ENCODE data around the gene CTNNA1. TPM values are rescaled to one million over a fixed set of nuclear protein-coding genes. Genes with fewer than 3 reads are reported as not detected.
"Not testable (repeated sequence)": the region's sequence is repeated elsewhere in the genome, so short reads cannot be mapped to it uniquely, and the experiment has no call there.

The CTNNA1 gene
- total RNA-seq, 2 donors from 2014 or later, result 400 to 483 TPM

DNA sequence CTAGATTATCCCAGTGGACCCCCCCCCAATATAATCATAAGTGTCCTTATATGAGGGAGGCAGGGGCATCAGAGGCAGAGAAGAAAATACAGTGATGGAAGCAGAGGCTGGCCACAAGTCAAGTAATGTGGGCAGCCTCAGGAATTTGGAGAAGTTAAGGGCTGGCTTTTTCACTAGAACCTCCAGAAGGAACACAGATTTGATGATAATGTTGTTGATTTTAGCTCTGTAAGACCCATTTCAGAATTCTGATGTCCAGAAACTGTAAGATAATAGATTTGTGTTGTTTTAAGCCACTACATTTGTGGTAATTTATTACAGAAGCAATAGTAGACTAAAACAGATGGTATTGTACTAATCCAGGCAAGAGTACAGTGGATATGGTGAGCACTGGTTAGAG lies 158.2 kb downstream of the CTNNA1 start:
- Histone ChIP-seq H3K27ac (no peak overlapping the region), H3K27me3 (no peaks in the 10 kb centered on the region), H3K9ac (ENCODE audit: low read depth in 2 of 2, low read length in 2 of 2) (no peak overlapping the region), H3K36me3 (no peaks in the 10 kb centered on the region), H3K9me3 (no peaks in the 10 kb centered on the region), H3K4me3 (no peak overlapping the region), H3K4me1 (no peaks in the 10 kb centered on the region)
- no peak for DNase-seq
- TF ChIP-seq, protein P1, sequence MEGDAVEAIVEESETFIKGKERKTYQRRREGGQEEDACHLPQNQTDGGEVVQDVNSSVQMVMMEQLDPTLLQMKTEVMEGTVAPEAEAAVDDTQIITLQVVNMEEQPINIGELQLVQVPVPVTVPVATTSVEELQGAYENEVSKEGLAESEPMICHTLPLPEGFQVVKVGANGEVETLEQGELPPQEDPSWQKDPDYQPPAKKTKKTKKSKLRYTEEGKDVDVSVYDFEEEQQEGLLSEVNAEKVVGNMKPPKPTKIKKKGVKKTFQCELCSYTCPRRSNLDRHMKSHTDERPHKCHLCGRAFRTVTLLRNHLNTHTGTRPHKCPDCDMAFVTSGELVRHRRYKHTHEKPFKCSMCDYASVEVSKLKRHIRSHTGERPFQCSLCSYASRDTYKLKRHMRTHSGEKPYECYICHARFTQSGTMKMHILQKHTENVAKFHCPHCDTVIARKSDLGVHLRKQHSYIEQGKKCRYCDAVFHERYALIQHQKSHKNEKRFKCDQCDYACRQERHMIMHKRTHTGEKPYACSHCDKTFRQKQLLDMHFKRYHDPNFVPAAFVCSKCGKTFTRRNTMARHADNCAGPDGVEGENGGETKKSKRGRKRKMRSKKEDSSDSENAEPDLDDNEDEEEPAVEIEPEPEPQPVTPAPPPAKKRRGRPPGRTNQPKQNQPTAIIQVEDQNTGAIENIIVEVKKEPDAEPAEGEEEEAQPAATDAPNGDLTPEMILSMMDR (IDR thresholded peaks at IDR 0.05), result no peak
- intact Hi-C loops (cut with DNase I), result no loop called here

DNA sequence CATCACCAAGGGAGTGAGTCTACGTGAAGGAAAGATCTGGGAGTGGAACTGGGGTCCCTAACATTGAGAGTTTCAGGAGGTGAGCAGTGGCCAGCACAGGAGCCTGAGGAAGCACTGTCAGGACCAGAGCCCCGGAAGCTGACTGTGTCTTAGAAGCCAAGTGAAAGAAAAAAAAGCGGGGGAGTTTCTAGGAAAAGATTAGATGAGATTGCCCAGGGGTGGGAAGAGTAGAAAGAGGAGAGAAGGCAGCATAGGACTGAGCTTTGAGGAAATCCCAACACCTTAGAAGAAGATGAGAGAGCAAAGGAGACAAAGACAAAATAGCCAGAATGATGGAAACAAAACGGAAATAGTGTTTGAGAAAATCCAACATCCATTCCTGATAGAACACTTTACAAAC lies 158.9 kb downstream of the CTNNA1 start:
- no peak overlapping the region for H3K27ac ChIP-seq
- H3K4me1 ChIP-seq, result no peaks in the 10 kb centered on the region
- no peaks in the 10 kb centered on the region for H3K9me3 ChIP-seq
- H3K4me3 ChIP-seq, result no peak overlapping the region
- H3K36me3 ChIP-seq, result no peaks in the 10 kb centered on the region
- intact Hi-C loops (cut with DNase I), result no loop called here
- TF ChIP-seq, protein P1 (IDR thresholded peaks at IDR 0.05), result no peak
- no peaks in the 10 kb centered on the region for H3K27me3 ChIP-seq
- H3K9ac ChIP-seq (ENCODE audit: low read depth in 2 of 2, low read length in 2 of 2), result no peak overlapping the region
- DNase-seq, result no peak

DNA sequence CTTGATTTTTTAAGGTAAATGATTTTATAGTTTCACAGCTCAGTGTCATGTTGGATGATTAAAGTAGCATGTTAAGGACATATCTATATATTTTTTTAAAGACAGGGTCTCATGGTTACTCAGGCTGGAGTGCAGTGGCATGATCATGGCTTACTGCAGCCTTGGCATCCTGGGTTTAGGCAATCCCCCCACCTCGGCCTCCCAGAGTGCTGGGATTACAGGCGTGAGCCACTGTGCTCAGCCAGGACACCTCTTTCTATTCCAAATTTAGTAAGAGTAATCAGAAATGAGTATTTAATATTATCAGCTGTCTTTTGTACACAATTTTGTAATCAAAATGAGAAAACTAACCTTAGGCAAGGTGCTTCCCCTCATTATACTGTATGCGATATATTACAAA lies 160.5 kb downstream of the CTNNA1 start:
- no peak overlapping the region for H3K4me3 ChIP-seq
- no peaks in the 10 kb centered on the region for H3K27me3 ChIP-seq
- intact Hi-C loops (cut with DNase I), result no loop called here
- no peaks in the 10 kb centered on the region for H3K4me1 ChIP-seq
- no peaks in the 10 kb centered on the region for H3K36me3 ChIP-seq
- TF ChIP-seq, protein P1 (IDR thresholded peaks at IDR 0.05), result no peak
- no peaks in the 10 kb centered on the region for H3K9me3 ChIP-seq
- DNase-seq, result no peak
- no peak overlapping the region for H3K27ac ChIP-seq
- H3K9ac ChIP-seq (ENCODE audit: low read depth in 2 of 2, low read length in 2 of 2), result no peak overlapping the region

DNA sequence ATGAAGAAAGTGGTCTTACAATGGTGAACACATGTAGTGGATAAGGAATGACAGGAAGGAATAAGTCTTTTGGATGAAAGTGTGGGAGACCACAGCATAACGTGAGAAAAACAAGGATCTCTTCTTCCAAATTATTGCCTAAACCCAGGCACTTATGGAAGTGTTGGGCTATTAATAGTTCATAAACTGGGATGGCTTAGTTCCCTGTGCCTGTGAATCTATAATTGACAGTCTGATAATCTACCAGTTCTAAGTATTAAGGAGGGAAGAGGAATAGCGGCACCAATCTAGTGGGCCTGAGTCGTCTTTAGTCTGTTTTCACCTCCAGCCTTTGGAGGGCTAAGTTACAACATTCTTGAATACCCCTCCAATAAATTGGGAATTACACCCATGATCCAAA lies 161.1 kb downstream of the CTNNA1 start:
- H3K9ac ChIP-seq (ENCODE audit: low read depth in 2 of 2, low read length in 2 of 2), result no peak overlapping the region
- H3K4me3 ChIP-seq, result no peak overlapping the region
- no peaks in the 10 kb centered on the region for H3K4me1 ChIP-seq
- no peaks in the 10 kb centered on the region for H3K27me3 ChIP-seq
- no peak for DNase-seq
- H3K27ac ChIP-seq, result no peak overlapping the region
- no peaks in the 10 kb centered on the region for H3K36me3 ChIP-seq
- TF ChIP-seq, protein P1 (IDR thresholded peaks at IDR 0.05), result no peak
- intact Hi-C loops (cut with DNase I), result no loop called here
- H3K9me3 ChIP-seq, result no peaks in the 10 kb centered on the region

DNA sequence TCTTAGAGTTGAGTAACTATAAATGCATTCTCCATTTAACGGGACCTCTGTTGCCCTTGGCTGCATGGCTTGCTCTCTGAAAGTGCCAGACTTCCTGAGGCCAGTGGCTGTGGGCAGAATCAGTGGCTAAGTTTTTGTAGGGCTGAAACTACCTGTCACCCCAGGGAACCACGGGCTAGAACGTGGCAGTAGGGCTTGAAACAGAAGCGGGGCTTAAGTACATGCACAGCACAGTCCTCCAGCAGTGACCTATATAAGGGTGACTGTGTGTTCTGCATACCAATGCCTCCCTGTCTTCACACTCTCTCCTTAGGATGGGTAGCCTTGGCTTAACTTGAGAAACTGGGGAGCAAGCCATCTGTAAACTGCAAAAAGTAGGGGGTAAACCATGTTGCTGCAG lies 165.5 kb downstream of the CTNNA1 start:
- intact Hi-C loops (cut with DNase I), result no loop called here
- no peak for DNase-seq
- Histone ChIP-seq H3K27ac (no peak overlapping the region), H3K9me3 (no peaks in the 10 kb centered on the region), H3K27me3 (no peaks in the 10 kb centered on the region), H3K4me1 (no peaks in the 10 kb centered on the region), H3K4me3 (no peak overlapping the region), H3K36me3 (no peaks in the 10 kb centered on the region), H3K9ac (ENCODE audit: low read depth in 2 of 2, low read length in 2 of 2) (no peak overlapping the region)
- TF ChIP-seq, protein P1 (IDR thresholded peaks at IDR 0.05), result no peak

DNA sequence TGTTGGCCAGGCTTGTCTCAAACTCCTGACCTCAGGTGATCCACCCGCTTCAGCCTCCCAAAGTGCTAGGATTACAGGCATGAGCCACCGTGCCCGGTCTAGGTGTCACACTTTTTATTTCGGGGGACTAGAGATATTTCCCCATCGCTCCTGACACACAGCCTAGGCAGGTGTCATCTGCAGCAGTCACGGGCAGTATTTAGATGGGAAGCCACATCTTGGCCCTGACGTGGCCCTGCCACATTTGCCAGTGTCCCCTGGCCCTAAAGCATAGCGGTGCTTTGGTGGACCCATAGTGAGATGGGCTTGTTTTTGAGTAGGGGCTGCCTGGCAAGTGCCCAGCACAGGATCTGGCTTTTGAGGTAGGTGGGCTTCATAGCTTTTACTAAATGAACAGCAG lies 167.0 kb downstream of the CTNNA1 start:
- peaks cover 8% of the 10 kb centered on the region for H3K36me3 ChIP-seq
- TF ChIP-seq, protein P1 (IDR thresholded peaks at IDR 0.05), result no peak

DNA sequence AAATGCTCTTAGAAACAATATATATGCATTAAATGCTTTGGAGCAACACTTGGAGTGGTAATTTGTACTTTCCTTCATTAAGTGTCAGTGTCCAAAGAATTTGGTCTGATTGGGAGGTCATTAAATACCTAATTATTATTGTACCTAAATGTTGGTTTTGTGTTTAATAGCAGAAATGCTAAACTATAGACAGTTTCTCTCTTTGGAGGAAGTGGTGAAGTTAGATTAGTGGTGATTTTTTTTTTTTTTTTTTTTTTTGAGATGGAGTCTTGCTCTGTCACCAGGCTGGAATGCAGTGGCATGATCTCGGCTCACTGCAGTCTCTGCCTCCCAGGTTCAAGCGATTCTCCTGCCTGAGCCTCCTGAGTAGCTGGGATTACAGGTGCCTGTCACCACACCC lies 168.1 kb downstream of the CTNNA1 start:
- H3K9me3 ChIP-seq; H3K27me3 ChIP-seq; H3K27ac ChIP-seq; H3K9ac ChIP-seq (ENCODE audit: low read depth in 2 of 2, low read length in 2 of 2); H3K36me3 ChIP-seq; intact Hi-C loops (cut with DNase I); H3K4me3 ChIP-seq; H3K4me1 ChIP-seq; DNase-seq: not testable (repeated sequence)

More for the DNA sequence above, 167.0 kb downstream of the CTNNA1 start:
- Histone ChIP-seq H3K9ac (ENCODE audit: low read depth in 2 of 2, low read length in 2 of 2) (no peak overlapping the region), H3K27ac (no peak overlapping the region), H3K27me3 (no peaks in the 10 kb centered on the region), H3K4me3 (no peak overlapping the region), H3K4me1 (no peaks in the 10 kb centered on the region), H3K9me3 (no peaks in the 10 kb centered on the region)
- DNase-seq, result no peak
- intact Hi-C loops (cut with DNase I), result no loop called here
